Transverse colon (tissue), 4 donors: Measurements from ENCODE around the gene POMT1.

ENCODE experiments used
- POLR2AphosphoS5 ChIP-seq, 3 donors: sonication (generic); formaldehyde crosslinking; IDR thresholded peaks; one replicate each; pipeline ENCODE4 v1.6.1; 2016; ENCODE audit warnings: antibody characterized with exemption in 3 of 3
- TF ChIP-seq, protein P1 (sequence below), 5 experiments: fragments of 200-600 bp in 3 of 5; fragments of 450-650 bp in 2 of 5; sonication (generic) in 3 of 5; IDR thresholded peaks; 1 replicate in 2 of 5; 2 replicates in 3 of 5; pipeline ENCODE4 v1.5.1; 2016 to 2017; ENCODE audit warnings: antibody characterized with exemption in 5 of 5, inconsistent platforms in 3 of 5, mild to moderate bottlenecking in 2 of 5, moderate library complexity in 1 of 5

- TF ChIP-seq, protein P1, sequence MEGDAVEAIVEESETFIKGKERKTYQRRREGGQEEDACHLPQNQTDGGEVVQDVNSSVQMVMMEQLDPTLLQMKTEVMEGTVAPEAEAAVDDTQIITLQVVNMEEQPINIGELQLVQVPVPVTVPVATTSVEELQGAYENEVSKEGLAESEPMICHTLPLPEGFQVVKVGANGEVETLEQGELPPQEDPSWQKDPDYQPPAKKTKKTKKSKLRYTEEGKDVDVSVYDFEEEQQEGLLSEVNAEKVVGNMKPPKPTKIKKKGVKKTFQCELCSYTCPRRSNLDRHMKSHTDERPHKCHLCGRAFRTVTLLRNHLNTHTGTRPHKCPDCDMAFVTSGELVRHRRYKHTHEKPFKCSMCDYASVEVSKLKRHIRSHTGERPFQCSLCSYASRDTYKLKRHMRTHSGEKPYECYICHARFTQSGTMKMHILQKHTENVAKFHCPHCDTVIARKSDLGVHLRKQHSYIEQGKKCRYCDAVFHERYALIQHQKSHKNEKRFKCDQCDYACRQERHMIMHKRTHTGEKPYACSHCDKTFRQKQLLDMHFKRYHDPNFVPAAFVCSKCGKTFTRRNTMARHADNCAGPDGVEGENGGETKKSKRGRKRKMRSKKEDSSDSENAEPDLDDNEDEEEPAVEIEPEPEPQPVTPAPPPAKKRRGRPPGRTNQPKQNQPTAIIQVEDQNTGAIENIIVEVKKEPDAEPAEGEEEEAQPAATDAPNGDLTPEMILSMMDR (IDR thresholded peaks at IDR 0.05) = no peak
- no peak for TF ChIP-seq POLR2AphosphoS5 (IDR thresholded peaks at IDR 0.05)
Observed at GRCh38 chr9:131487001-131487400, 15.7 kb upstream of the POMT1 start.
